Measurements from ENCODE around the gene PRLR. TPM values are rescaled to one million over a fixed set of nuclear protein-coding genes. Genes with fewer than 3 reads are reported as not detected.
"Not testable (repeated sequence)": the region's sequence is repeated elsewhere in the genome, so short reads cannot be mapped to it uniquely, and the experiment has no call there.

PRLR gene
- total RNA-seq, 1 experiment from 2014 or later = 2.0 TPM

GRCh38 chr5:35124932-35125331, 105.4 kb downstream of the PRLR start:
- Histone ChIP-seq H3K27me3 (ENCODE audit: control insufficient read depth, insufficient read depth, low read length) (no peaks in the 10 kb centered on the region), H3K4me3 (ENCODE audit: insufficient read depth, low read depth, low read length) (no peak overlapping the region), H3K36me3 (replicated peaks; ENCODE audit: control insufficient read depth, insufficient read depth, low read length) (no peaks in the 10 kb centered on the region)
- DNase-seq = no peak

- Histone ChIP-seq H3K27me3 (ENCODE audit: control insufficient read depth, insufficient read depth, low read length) (no peaks in the 10 kb centered on the region), H3K36me3 (replicated peaks; ENCODE audit: control insufficient read depth, insufficient read depth, low read length) (no peaks in the 10 kb centered on the region), H3K4me3 (ENCODE audit: insufficient read depth, low read depth, low read length) (no peak overlapping the region)
- no peak for DNase-seq
These were observed 107.5 kb downstream of the PRLR start for GRCh38 chr5:35122819-35123218.

DNA sequence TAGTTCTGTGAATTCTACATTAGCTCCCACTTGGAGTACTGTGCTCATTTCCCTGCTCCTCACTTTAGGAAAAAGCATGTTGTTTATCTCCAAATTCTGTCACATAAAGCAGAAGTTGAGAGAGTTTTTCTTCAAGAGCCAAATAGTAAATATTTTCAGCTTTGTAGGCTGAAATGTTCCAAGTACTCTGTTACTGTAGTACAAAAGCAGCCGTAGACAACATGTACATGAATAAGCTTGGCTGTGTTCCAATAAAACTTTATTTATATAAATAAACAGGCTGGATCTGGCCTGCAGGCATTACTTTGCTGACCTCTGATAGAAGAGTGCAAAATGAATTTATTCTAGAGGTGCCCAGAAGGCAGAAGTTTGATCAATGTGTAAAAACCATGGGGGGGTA, 109.6 kb downstream of the PRLR start:
- H3K36me3 ChIP-seq (replicated peaks; ENCODE audit: control insufficient read depth, insufficient read depth, low read length) = no peaks in the 10 kb centered on the region
- DNase-seq = no peak
- H3K4me3 ChIP-seq (ENCODE audit: insufficient read depth, low read depth, low read length) = no peak overlapping the region
- H3K27me3 ChIP-seq (ENCODE audit: control insufficient read depth, insufficient read depth, low read length) = no peaks in the 10 kb centered on the region

DNA sequence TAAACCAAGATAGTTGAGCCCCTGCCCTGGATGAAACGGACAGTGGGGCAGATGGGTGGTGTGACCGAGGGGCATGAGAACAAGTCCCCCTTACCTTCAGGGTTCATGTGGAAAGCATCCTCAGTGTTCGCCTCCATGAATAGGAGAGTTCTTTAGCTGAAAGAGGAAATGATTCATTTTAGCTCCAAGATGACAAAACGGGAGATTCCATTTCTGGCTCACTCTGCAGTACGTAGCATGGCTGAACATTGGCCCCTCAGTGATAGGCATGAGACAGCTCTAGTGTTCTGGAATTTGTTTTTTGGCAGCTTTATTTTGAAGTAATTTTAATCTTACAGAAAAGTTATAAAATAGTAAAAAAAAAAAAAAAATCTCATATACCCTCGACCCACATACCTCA, 112.3 kb downstream of the PRLR start:
- DNase-seq = no peak
- Histone ChIP-seq H3K4me3 (ENCODE audit: insufficient read depth, low read depth, low read length) (no peak overlapping the region), H3K27me3 (ENCODE audit: control insufficient read depth, insufficient read depth, low read length) (no peaks in the 10 kb centered on the region), H3K36me3 (replicated peaks; ENCODE audit: control insufficient read depth, insufficient read depth, low read length) (no peaks in the 10 kb centered on the region)

GRCh38 chr5:35115920-35116319, 114.4 kb downstream of the PRLR start:
- Histone ChIP-seq H3K27me3 (ENCODE audit: control insufficient read depth, insufficient read depth, low read length) (no peaks in the 10 kb centered on the region), H3K4me3 (ENCODE audit: insufficient read depth, low read depth, low read length) (no peak overlapping the region), H3K36me3 (replicated peaks; ENCODE audit: control insufficient read depth, insufficient read depth, low read length) (no peaks in the 10 kb centered on the region)
- no peak for DNase-seq

GRCh38 chr5:35114698-35115097, 115.6 kb downstream of the PRLR start:
- H3K27me3 ChIP-seq (ENCODE audit: control insufficient read depth, insufficient read depth, low read length) = no peaks in the 10 kb centered on the region
- H3K36me3 ChIP-seq (replicated peaks; ENCODE audit: control insufficient read depth, insufficient read depth, low read length) = no peaks in the 10 kb centered on the region
- DNase-seq = no peak
- H3K4me3 ChIP-seq (ENCODE audit: insufficient read depth, low read depth, low read length) = no peak overlapping the region

GRCh38 chr5:35112300-35112699, 118.0 kb downstream of the PRLR start:
- Histone ChIP-seq H3K4me3 (ENCODE audit: insufficient read depth, low read depth, low read length) (no peak overlapping the region), H3K27me3 (ENCODE audit: control insufficient read depth, insufficient read depth, low read length) (no peaks in the 10 kb centered on the region), H3K36me3 (replicated peaks; ENCODE audit: control insufficient read depth, insufficient read depth, low read length) (no peaks in the 10 kb centered on the region)
- no peak for DNase-seq

GRCh38 chr5:35104550-35104949, 125.7 kb downstream of the PRLR start:
- not testable (repeated sequence) for H3K27me3 ChIP-seq (ENCODE audit: control insufficient read depth, insufficient read depth, low read length); H3K36me3 ChIP-seq (replicated peaks; ENCODE audit: control insufficient read depth, insufficient read depth, low read length); DNase-seq; H3K4me3 ChIP-seq (ENCODE audit: insufficient read depth, low read depth, low read length)

GRCh38 chr5:35103637-35104299, 126.5 kb downstream of the PRLR start:
- DNase-seq = no peak
- Histone ChIP-seq H3K4me3 (ENCODE audit: insufficient read depth, low read depth, low read length) (no peak overlapping the region), H3K36me3 (replicated peaks; ENCODE audit: control insufficient read depth, insufficient read depth, low read length) (no peaks in the 10 kb centered on the region), H3K27me3 (ENCODE audit: control insufficient read depth, insufficient read depth, low read length) (no peaks in the 10 kb centered on the region)

DNA sequence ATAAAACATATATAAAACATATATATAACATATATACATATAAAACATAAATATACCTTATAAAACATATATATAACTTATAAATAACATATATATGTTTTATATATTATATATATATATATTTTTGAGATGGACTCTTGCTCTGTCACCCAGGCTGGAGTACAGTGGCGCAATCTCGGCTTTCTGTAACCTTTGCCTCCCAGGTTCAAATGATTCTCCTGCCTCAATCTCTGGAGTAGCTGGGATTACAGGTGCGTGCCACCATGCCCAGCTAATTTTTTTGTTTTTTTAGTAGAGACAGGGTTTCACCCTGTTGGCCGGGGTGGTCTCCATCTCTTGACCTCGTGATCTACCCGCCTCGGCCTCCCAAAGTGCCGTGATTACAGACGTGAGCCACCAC, 128.6 kb downstream of the PRLR start:
- H3K36me3 ChIP-seq (replicated peaks; ENCODE audit: control insufficient read depth, insufficient read depth, low read length); H3K4me3 ChIP-seq (ENCODE audit: insufficient read depth, low read depth, low read length); H3K27me3 ChIP-seq (ENCODE audit: control insufficient read depth, insufficient read depth, low read length); DNase-seq: not testable (repeated sequence)

DNA sequence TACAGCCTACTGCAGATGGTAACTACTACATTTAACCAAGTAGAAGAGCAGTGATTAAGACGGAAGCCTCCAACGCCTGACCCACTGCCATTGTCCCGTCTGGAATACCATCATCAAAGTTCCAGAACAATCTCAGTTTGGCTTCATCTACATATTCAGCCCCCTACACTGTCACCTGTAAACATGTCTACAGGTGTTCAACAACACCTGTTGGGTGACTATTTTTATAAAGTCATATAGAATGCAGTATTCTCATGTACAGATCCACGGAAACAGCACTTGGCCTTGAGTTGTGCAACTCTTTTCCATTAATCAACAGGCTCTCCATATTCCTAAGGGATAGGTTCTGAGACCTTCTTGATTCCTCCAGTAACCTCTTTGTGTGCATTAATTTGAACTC, 129.3 kb downstream of the PRLR start:
- Histone ChIP-seq H3K27me3 (ENCODE audit: control insufficient read depth, insufficient read depth, low read length) (no peaks in the 10 kb centered on the region), H3K36me3 (replicated peaks; ENCODE audit: control insufficient read depth, insufficient read depth, low read length) (no peaks in the 10 kb centered on the region), H3K4me3 (ENCODE audit: insufficient read depth, low read depth, low read length) (no peak overlapping the region)
- DNase-seq = no peak

DNA sequence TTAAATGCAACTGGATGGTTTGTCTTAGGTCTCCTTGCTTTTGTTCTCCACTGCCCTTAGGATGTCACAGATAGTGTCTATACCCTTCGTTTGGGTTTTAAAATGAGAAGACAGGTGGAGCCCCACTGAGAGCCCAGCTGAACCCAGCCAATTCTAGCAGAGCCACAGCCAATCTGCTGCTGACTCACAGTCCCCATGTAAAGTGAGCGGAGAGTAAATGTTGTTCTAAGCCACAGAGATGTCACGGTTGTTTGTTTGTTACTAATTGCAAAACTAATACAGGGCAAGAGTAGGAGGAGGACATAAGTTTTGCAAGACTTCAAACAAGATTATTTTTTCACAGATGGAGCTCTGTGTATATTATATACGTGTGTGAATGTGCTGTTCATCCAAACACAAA, 132.1 kb downstream of the PRLR start:
- H3K27me3 ChIP-seq (ENCODE audit: control insufficient read depth, insufficient read depth, low read length) = no peaks in the 10 kb centered on the region
- DNase-seq = no peak
- no peak overlapping the region for H3K4me3 ChIP-seq (ENCODE audit: insufficient read depth, low read depth, low read length)
- H3K36me3 ChIP-seq (replicated peaks; ENCODE audit: control insufficient read depth, insufficient read depth, low read length) = no peaks in the 10 kb centered on the region

DNA sequence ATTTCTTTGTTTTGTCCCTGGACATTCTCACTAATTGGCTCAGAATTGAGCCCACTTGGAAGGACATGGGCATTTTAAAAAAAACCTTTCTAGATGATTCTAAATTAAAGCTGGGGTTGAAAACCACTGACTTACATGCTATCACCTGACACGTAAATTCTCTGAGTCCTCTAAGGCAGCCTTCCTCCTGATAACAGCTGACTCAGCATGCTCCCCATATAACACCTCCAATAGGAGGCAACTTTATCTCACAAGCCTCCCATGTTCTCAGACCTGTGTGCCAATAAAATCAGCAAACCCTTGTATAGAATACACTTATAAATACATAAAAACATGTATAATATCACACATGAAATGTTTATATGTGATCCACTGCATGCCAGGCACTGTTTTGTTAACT, 133.4 kb downstream of the PRLR start:
- H3K27me3 ChIP-seq (ENCODE audit: control insufficient read depth, insufficient read depth, low read length) = no peaks in the 10 kb centered on the region
- no peak for DNase-seq
- no peaks in the 10 kb centered on the region for H3K36me3 ChIP-seq (replicated peaks; ENCODE audit: control insufficient read depth, insufficient read depth, low read length)
- H3K4me3 ChIP-seq (ENCODE audit: insufficient read depth, low read depth, low read length) = no peak overlapping the region

GRCh38 chr5:35096216-35096615, 134.1 kb downstream of the PRLR start:
- Histone ChIP-seq H3K27me3 (ENCODE audit: control insufficient read depth, insufficient read depth, low read length) (no peaks in the 10 kb centered on the region), H3K4me3 (ENCODE audit: insufficient read depth, low read depth, low read length) (no peak overlapping the region), H3K36me3 (replicated peaks; ENCODE audit: control insufficient read depth, insufficient read depth, low read length) (no peaks in the 10 kb centered on the region)
- no peak for DNase-seq

DNA sequence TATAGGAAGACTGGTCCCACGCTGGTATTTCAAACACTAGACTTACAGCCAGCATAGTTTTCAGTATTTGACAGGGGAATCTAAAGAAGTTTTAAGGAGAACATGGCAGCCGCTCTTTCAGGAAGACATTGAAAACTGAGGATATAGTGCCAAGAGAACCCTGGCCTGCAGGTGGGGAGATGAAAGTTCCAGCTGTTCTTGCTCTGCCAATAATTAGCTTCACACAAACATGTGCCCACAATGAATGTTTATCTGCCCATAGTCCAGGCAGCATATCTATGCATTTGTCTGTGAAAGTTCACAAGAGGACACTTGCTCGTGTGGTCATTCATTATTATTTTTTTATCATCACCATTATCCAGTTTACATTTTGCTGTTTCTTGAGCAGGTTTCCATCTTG, 134.9 kb downstream of the PRLR start:
- Histone ChIP-seq H3K36me3 (replicated peaks; ENCODE audit: control insufficient read depth, insufficient read depth, low read length) (no peaks in the 10 kb centered on the region), H3K27me3 (ENCODE audit: control insufficient read depth, insufficient read depth, low read length) (no peaks in the 10 kb centered on the region), H3K4me3 (ENCODE audit: insufficient read depth, low read depth, low read length) (no peak overlapping the region)
- no peak for DNase-seq

- Histone ChIP-seq H3K27me3 (ENCODE audit: control insufficient read depth, insufficient read depth, low read length) (no peaks in the 10 kb centered on the region), H3K36me3 (replicated peaks; ENCODE audit: control insufficient read depth, insufficient read depth, low read length) (no peaks in the 10 kb centered on the region), H3K4me3 (ENCODE audit: insufficient read depth, low read depth, low read length) (no peak overlapping the region)
- DNase-seq = no peak
These were observed 135.3 kb downstream of the PRLR start for GRCh38 chr5:35094948-35095347.

Measured in H7 (cell line).